HG03139 (cell line): ENCODE measurements around the gene GCAT.

Source experiments
- ATAC-seq: cut with Tn5 transposase; IDR thresholded peaks from one replicate; pipeline ENCODE4 v1.9.1; 2021; ENCODE audit not compliant: unreplicated experiment

Gene GCAT

DNA sequence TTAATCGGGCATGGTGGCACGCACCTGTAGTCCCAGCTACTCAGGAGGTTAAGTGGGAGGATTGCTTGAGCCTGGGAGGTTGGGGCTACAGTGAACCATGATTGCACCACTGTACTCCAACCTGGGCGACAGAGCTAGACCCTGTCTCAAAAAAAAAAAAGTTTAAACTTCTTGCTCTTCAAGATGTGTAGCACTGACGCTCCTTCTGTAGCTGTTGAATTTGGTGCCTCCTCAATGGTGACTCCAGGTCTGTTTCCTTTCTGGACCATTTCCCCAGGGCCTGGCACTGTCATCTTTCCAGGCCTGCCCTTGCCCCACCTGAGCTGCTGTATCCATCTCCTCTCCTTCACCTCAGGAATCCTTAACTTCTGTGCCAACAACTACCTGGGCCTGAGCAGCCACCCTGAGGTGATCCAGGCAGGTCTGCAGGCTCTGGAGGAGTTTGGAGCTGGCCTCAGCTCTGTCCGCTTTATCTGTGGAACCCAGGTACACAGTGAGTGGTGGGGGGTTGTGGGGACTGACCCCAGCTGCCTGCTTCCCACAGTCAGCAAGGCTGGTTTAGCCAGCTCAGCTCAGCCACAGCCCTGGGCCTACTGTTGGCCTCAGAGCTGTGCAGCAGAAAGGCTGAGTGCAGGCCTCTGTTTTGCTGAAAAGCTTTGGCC, 2.1 kb downstream of the GCAT start:
- no peak for ATAC-seq

GRCh38 chr22:37811867-37812266, 4.1 kb downstream of the GCAT start:
- ATAC-seq = no peak

DNA sequence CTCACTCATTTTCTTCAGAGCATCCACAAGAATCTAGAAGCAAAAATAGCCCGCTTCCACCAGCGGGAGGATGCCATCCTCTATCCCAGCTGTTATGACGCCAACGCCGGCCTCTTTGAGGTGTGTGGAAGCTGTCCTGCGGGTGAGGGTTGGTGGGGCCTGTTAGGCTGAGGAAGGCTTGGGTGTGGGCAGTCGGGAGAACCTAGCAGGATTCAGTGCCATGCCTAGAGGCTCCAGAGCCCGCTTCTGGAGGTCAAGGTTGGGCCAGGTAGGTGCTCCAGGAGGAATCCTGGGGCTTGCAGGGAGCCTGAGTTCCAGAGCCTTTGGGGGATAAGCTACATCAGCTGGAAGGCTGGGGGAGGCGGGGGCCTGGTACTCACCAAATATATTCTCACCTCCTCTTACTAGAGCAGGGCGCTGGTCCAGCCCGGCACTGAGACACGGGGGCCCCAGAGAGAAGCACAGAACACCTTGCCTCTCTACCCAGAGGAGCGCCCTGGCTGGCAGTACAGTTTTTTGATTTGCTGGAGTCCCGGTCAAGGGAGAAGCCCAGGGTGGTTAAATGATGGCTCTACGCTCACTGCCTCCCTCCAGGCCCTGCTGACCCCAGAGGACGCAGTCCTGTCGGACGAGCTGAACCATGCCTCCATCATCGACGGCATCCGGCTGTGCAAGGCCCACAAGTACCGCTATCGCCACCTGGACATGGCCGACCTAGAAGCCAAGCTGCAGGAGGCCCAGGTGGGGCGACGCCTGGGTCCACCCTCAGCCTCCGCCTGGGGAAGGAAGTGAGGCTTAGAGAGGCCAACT, 5.3 kb downstream of the GCAT start:
- no peak for ATAC-seq

DNA sequence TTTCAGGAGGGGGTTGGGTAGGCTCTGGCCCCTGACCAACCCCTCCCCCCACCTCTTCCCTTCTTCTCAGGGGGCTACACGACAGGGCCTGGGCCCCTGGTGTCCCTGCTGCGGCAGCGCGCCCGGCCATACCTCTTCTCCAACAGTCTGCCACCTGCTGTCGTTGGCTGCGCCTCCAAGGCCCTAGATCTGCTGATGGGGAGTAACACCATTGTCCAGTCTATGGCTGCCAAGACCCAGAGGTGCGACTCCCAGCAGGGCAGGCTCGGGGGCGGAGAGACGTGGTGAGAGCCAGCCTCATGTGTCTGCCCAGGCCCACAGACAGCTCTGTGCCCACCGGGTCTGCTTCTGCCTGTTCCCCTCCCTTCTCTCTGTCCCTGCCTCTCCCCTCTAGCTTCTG, 7.9 kb downstream of the GCAT start:
- ATAC-seq = no peak

DNA sequence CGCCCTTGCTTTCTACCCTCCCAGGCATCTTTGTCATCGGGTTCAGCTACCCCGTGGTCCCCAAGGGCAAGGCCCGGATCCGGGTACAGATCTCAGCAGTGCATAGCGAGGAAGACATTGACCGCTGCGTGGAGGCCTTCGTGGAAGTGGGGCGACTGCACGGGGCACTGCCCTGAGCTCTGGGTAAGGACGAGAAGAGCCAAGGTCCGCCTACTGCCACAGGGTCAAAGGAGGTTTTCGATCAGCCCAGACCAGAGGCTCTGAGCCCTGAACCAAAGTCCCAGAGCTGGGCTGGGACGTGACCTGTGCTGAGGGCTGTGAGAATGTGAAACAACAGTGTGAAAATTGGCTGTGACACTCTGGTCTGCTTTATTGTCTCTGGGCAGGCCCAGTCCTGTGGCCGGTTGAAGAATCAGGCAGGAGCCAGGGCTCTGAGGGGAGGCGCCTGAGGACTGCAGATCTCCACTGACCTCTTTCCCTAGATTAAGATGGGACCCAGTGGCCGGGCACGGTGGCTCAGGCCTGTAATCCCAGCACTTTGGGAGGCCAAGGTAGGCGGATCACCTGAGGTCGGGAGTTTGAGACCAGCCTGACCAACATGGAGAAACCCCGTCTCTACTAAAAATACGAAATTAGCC, 8.9 kb downstream of the GCAT start:
- no peak for ATAC-seq

DNA sequence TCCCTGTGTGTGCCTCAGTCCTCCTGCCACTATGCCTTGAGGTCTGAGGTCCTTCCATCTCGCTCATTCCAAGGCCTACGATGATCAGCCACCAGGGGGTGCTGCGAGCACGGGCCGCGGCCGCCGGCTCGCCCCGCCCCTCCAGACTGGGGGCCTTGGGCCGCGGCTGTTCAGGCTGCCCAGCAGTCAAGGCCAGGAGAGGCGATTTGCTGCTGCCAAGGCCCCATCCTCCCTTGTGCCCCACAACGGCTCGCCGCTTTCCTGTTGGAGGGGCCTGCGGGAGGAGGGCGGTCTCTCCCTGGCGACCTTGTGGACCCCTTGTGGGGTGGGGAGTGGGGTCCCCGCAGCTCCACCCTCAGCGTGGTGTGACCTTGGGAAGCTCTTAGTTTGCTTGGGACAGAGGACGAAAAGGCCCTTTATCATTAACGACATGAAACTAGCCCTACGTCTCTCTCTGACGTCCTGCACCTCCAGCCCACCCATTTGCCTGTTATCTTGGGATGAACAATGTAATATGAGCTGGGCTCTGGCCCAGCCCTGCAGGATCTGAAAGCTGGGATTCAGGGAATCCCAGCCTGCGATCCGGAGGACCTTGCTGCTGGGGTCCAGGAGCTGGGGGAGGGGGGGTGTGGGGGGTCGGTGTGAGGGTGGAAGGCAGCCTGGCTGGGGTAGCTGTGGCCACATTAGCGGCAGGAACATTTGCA, 10.1 kb downstream of the GCAT start:
- peak; percentile 60 for ATAC-seq

DNA sequence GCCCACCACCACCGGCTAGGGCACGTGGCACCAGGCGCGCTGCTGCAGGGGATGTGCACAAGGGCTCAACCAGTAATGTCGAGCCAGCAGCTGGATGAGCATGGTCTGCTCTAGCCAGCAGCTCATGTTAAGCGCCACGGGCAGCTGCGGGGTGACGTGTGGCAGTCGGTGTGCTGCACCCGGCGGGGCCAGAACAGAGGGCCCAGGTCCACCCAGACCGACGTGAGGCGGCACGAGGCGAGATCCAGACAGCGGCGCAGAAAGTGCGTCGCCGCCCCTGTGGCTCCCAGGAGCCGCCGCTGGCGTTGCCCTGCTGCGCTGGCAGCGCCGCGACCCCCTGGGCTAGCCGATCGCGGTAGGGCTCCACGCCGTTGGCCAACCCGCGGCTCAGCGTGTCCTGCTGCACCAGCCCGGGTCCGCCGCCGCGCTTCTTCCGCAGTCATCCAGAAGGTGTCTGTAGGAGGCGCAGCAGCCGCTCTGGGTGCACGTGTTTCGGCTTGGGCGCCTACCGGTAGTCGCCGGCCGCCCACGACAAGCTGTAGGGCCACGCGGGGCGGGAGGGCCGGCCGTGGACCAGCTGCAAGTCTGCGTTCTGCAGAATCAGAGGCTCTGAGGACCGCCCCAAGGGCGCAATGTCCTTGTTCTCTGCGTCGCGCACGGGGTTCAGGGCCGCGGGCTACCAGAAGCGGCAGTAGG, 10.8 kb downstream of the GCAT start:
- ATAC-seq = no peak

DNA sequence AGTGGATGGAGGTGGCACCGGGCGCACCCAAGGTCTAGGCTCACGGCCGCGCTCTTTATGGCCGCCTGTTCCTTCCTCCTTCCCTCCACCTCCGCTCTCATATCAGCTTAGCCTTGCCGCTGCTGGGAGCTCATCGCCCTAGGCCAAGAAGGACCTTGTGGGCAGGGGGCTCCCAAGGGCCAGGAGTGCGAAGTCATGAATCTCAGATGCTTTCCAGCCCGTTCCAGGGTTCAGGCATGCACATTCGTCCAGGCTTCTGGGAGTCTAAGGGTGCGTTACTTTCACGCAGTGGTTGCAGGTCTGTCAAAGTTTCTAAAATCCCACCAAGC, 11.3 kb downstream of the GCAT start:
- ATAC-seq = no peak

- no peak for ATAC-seq
These were observed 12.6 kb downstream of the GCAT start for GRCh38 chr22:37820350-37820749.

GRCh38 chr22:37822079-37822833, 14.5 kb downstream of the GCAT start:
- ATAC-seq = no peak

DNA sequence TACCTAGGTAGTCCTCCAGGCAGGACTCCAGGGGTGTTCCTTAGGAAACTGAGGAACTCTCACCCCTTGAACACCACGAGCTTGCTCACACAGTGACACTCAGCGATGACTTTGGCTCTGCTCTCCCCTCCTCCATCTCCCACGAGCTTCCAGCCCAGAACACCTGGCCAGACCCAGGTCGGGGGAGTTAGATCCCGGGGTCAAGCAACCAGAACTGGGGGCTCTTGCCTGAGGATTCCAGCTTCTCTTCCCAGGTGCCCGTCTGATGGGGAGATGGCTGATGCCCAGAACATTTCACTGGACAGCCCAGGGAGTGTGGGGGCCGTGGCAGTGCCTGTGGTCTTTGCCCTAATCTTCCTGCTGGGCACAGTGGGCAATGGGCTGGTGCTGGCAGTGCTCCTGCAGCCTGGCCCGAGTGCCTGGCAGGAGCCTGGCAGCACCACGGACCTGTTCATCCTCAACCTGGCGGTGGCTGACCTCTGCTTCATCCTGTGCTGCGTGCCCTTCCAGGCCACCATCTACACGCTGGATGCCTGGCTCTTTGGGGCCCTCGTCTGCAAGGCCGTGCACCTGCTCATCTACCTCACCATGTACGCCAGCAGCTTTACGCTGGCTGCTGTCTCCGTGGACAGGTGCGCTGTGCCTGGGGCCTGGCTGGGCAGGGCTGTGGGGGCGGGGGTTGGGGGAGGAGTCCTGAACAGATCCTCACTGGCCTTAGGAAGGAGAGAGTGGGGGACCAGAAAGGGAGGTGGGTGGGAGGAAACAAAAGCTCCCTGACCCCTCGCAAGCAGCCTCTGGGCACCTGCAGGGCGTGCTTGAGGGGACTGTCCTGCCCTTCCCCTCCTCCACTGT, 15.6 kb downstream of the GCAT start, which contains the start of gene GALR3:
Gene GALR3 (plus strand): TSS at position 249 of the 852 bp plus-strand sequence. CDS start 25 bp downstream, at position 274.
- ATAC-seq = no peak

- no peak for ATAC-seq
These were observed 17.2 kb downstream of the GCAT start for GRCh38 chr22:37824674-37825641.

- ATAC-seq = no peak
These were observed 19.3 kb downstream of the GCAT start for GRCh38 chr22:37827056-37827455.

- no peak for ATAC-seq
These were observed 22.5 kb downstream of the GCAT start for GRCh38 chr22:37830093-37830842.

- no peak for ATAC-seq
These were observed 23.7 kb downstream of the GCAT start for GRCh38 chr22:37831472-37831871.

- no peak for ATAC-seq
These were observed 24.5 kb downstream of the GCAT start for GRCh38 chr22:37832022-37832857.
